ENCODE results near the gene PRRT4.
A peak's percentile ranks its signal among the peaks of the same experiment; 100 is the strongest.

PRRT4 gene

DNA sequence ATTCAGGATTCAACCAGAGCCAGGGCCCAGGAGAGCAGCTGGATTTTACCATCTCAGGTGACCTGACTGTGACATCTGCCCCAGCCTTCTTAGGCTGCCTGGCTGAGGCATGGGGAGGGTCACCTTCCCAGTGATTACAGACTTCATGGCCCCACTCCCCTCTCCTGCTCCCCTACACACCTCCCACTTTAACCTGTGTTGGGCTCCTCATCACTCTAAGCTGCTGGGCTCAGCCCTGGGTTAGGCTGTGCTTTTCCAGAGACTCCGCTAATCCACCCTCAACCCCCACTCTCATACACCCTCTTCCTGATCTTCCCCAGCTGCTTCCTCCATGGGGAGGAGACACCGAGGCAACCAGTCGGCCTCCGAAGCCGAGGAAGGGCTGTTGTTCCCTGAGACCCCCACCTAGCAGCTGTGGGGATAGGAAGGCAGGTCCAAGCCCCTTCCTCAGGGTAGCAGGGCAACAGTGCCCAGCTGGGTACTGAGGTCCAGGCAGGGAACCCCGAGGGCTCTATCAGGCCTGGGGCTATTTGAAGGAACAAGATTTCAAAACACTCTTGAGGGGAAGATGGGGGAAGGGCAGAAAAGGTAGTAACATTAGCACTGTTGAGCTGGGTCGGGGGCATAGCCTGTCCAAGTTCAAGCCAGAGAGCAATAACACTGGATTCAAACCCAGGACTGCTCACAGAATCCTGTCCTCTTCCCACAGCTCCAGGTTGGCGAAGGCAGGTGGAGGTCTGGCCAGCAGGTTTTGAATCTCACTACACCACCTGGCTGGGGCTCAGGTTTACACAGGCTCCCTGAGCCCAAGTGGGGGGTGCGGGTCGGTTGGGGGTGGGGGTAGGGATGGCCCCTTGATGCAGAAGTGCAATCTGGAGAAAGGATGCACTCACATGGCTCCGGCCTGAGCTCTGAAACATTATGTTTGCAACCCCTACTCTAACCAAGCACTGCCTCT is 46.5 kb upstream of the PRRT4 start:
- H3K27me3 ChIP-seq = no peaks in the 10 kb centered on the region
- H3K4me1 ChIP-seq (ENCODE audit: control insufficient read depth in 1 of 2, insufficient read depth in 1 of 2, low read depth in 1 of 2, low read length in 1 of 2) = peaks cover 48 to 68% of the 10 kb centered on the region in 2 experiments
- H3K4me3 ChIP-seq (ENCODE audit: low read depth in 1 of 2, low read length in 1 of 2) = peak overlapping the region; percentile 91 to 99

DNA sequence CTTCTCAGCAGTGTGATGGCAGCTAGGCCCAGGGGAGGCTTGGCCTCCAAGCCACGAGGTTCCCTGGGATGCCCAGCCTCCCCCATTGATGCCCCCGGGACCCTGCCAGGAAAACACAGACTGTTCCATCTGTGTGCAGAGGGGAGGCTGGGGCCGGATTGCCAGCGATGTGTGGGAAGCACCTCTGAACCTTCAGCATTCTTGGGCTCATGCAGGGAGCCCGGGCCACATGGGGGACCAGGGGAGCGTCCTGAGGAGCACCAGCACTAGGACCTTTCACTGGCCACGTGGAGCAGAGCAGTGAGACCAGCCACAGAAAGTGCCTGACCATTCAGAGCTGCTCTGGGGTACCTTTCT is 45.7 kb upstream of the PRRT4 start:
- H3K36me3 ChIP-seq = peaks cover 34% of the 10 kb centered on the region
- peak overlapping the region; percentile 99 for H3K27ac ChIP-seq
- no peaks in the 10 kb centered on the region for H3K27me3 ChIP-seq
- no peaks in the 10 kb centered on the region for H3K9me3 ChIP-seq
- H3K4me1 ChIP-seq (ENCODE audit: control insufficient read depth in 1 of 2, insufficient read depth in 1 of 2, low read depth in 1 of 2, low read length in 1 of 2) = peaks cover 48 to 68% of the 10 kb centered on the region in 2 experiments
- peak overlapping the region; percentile 91 to 99 for H3K4me3 ChIP-seq (ENCODE audit: low read depth in 1 of 2, low read length in 1 of 2)
- TF ChIP-seq, protein P1, sequence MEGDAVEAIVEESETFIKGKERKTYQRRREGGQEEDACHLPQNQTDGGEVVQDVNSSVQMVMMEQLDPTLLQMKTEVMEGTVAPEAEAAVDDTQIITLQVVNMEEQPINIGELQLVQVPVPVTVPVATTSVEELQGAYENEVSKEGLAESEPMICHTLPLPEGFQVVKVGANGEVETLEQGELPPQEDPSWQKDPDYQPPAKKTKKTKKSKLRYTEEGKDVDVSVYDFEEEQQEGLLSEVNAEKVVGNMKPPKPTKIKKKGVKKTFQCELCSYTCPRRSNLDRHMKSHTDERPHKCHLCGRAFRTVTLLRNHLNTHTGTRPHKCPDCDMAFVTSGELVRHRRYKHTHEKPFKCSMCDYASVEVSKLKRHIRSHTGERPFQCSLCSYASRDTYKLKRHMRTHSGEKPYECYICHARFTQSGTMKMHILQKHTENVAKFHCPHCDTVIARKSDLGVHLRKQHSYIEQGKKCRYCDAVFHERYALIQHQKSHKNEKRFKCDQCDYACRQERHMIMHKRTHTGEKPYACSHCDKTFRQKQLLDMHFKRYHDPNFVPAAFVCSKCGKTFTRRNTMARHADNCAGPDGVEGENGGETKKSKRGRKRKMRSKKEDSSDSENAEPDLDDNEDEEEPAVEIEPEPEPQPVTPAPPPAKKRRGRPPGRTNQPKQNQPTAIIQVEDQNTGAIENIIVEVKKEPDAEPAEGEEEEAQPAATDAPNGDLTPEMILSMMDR (IDR thresholded peaks at IDR 0.05) = no peak

More for the DNA sequence above, 46.5 kb upstream of the PRRT4 start:
- H3K27ac ChIP-seq = peak overlapping the region; percentile 99
- H3K36me3 ChIP-seq = peaks cover 26% of the 10 kb centered on the region
- TF ChIP-seq, protein P1 (IDR thresholded peaks at IDR 0.05) = peak; percentile 9
- no peaks in the 10 kb centered on the region for H3K9me3 ChIP-seq

DNA sequence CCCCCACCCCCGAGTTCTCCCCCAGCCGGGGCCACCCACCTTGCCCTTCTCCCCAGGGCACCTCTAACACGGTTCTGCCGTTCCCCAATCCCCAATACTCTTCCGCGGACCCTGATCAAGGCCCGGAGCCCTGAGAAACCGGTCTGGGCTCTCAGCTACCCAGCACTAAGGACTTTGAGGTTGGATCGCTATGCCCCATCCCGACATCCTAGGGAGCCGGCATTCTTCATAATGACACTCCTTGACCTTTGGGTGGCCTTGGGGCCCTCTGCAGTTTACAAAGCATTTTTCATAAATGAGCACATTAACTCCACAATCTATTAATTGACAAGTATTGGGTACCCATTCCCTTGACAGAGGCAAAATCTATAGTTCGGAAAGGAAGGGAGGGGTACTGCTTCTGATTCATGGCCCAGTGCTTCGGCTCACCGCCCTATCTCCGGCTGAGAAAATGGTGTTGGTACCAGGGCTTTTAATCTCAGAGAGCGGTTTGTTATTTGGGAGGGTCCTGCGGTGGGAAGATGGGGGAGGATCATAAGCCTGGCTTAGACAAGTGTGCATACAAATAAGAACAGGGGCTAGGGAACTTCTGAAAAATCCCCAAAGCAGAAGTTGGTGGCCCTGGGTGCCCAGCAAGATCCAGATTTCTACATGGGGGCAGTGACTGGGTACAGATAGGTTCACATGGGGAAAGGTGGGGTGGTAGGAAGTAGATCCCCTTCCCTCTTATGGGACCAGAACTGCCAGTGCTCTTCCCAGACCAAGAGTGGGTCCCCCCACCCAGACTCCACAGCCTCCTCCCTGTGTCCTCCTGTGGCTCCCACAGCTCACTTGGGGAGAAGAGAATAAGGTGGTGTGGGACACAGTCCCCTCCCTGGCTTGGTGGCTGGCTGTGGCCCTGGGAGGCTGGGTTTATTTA is 45.1 kb upstream of the PRRT4 start:
- Histone ChIP-seq H3K4me3 (ENCODE audit: low read depth in 1 of 2, low read length in 1 of 2) (peak overlapping the region; percentile 91 to 99), H3K27ac (peak overlapping the region; percentile 99), H3K27me3 (no peaks in the 10 kb centered on the region), H3K36me3 (peaks cover 40% of the 10 kb centered on the region), H3K4me1 (ENCODE audit: control insufficient read depth in 1 of 2, insufficient read depth in 1 of 2, low read depth in 1 of 2, low read length in 1 of 2) (peaks cover 48 to 68% of the 10 kb centered on the region in 2 experiments), H3K9me3 (no peaks in the 10 kb centered on the region)
- TF ChIP-seq, protein P1 (IDR thresholded peaks at IDR 0.05) = no peak

DNA sequence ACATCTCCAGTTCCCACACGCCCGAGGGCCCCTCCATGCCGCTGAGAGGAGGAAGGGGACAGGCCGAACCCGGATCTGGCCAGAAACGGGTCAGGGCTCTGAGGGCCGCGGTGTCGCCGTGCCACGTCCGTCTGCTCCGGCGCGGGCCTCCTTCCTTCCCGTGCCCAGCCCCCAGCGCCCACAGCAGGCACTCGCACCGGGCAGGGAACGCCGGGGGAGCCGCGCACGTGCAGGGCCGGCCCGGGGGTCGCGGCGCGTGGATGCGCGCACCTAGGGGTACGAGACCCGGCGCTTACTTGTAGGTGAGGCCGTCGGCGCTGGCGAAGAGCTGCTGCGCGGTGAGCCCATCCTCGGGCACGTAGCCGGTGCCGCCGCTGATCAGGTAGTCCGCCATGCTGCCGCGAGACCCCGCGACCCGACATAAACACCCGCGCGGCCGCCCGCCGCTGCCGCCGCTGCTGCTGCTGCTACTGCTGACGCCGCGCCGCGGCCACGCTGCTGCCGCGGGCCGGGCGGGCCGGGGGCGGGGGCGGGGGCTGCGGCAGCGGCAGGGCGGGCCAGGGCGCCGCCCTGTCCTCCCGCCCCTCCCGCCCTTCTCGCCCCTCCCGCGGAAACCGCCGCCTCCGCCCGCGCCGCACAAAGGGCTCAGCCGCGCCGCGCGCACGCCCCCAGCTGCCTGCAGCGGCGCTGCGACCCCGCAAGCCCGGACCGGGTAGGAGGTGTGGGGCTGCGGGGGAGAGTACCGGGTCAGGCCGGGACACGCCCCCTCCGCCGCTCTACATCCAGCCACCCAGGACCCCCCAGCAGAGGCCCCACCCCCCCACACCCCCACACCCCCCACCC is 44.2 kb upstream of the PRRT4 start:
- Histone ChIP-seq H3K4me1 (ENCODE audit: control insufficient read depth in 1 of 2, insufficient read depth in 1 of 2, low read depth in 1 of 2, low read length in 1 of 2) (peaks cover 43 to 61% of the 10 kb centered on the region in 2 experiments), H3K27me3 (no peaks in the 10 kb centered on the region), H3K27ac (peak overlapping the region; percentile 99), H3K4me3 (ENCODE audit: low read depth in 1 of 2, low read length in 1 of 2) (peak overlapping the region; percentile 91 to 99), H3K9me3 (no peaks in the 10 kb centered on the region), H3K36me3 (peaks cover 49% of the 10 kb centered on the region)
- TF ChIP-seq, protein P1 (IDR thresholded peaks at IDR 0.05) = no peak

Data from neutrophil (primary cell).